K562 (cell line): ENCODE data around the gene GRSF1. TPM values are rescaled to one million over a fixed set of nuclear protein-coding genes. Genes with fewer than 3 reads are reported as not detected.
A peak's percentile ranks its signal among the peaks of the same experiment; 100 is the strongest.

ENCODE experiments used
- CTBP1 ChIP-seq: fragments of 450-650 bp; IDR thresholded peaks from 2 replicates; pipeline ENCODE4 v1.6.1; 2016; ENCODE audit warnings: borderline replicate concordance
- EGR1 ChIP-seq: fragments of 450-650 bp; conservative IDR thresholded peaks from 2 replicates; pipeline ENCODE4 v1.6.1; 2017; ENCODE audit warnings: mild to moderate bottlenecking
- ERF ChIP-seq: fragments of 450-650 bp; formaldehyde crosslinking; IDR thresholded peaks from 2 replicates; pipeline ENCODE4 v1.4.0; 2020; ENCODE audit warnings: mild to moderate bottlenecking, mixed read lengths
- KDM5B ChIP-seq: fragments of 200-600 bp; sonication (generic); IDR thresholded peaks from 2 replicates; pipeline ENCODE4 v1.6.1; 2012; ENCODE audit warnings: low read depth, mild to moderate bottlenecking, moderate library complexity, low read length, control low read depth, inconsistent platforms; ENCODE audit not compliant: insufficient replicate concordance
- MYBL2 ChIP-seq, 2 experiments: fragments of 450-650 bp in 1 of 2; sonication (generic) in 1 of 2; formaldehyde crosslinking in 1 of 2; IDR thresholded peaks; 2 replicates each; pipeline versions ENCODE4 v1.6.1 to v1.8.1; 2017 to 2022; ENCODE audit warnings: borderline replicate concordance in 1 of 2, inconsistent platforms in 1 of 2, low read depth in 1 of 2, mild to moderate bottlenecking in 1 of 2, missing genetic modification reagents in 1 of 2, moderate library complexity in 1 of 2
- NEUROD1 ChIP-seq: fragments of 150-350 bp; IDR thresholded peaks from 2 replicates; pipeline ENCODE4 v1.6.1; 2014; ENCODE audit warnings: borderline replicate concordance, low read length, low read depth; ENCODE audit not compliant: partially characterized antibody
- XRCC3 ChIP-seq: fragments of 450-650 bp; IDR thresholded peaks from 2 replicates; pipeline ENCODE4 v1.6.1; 2017; ENCODE audit warnings: mild to moderate bottlenecking, moderate library complexity
- ZBTB7A ChIP-seq: IDR thresholded peaks from 2 replicates; pipeline ENCODE4 v1.6.1; 2011; ENCODE audit warnings: low read depth, mild to moderate bottlenecking, low read length, moderate library complexity, borderline replicate concordance; ENCODE audit not compliant: control insufficient read depth
- ZC3H4 ChIP-seq: sonication (generic); formaldehyde crosslinking; IDR thresholded peaks from 2 replicates; pipeline ENCODE4 v1.9.0; 2021; ENCODE audit warnings: missing genetic modification reagents, borderline replicate concordance
- ZNF146 ChIP-seq: IDR thresholded peaks from one replicate; pipeline ENCODE4 v1.6.1; 2018; ENCODE audit warnings: missing compliant biosample characterization; ENCODE audit not compliant: unreplicated experiment
- ZNF318 ChIP-seq, 2 experiments: fragments of 450-650 bp; IDR thresholded peaks; 2 replicates each; pipeline ENCODE4 v1.6.1; 2016; ENCODE audit warnings: mild to moderate bottlenecking in 2 of 2, borderline replicate concordance in 1 of 2, low read depth in 1 of 2, moderate library complexity in 1 of 2
- ZNF445 ChIP-seq: fragments of 250-450 bp; sonication (Bioruptor Pico); IDR thresholded peaks from 2 replicates; pipeline ENCODE4 v1.4.0; 2020; ENCODE audit warnings: low read depth, mild to moderate bottlenecking, moderate library complexity
- polyA plus RNA-seq, 8 experiments: library from polyadenylated mRNA; depleted of rRNA in 4 of 8; stranded (reverse) in 5 of 8; unstranded in 3 of 8; fragments of >200 nt; fragmentation: Nextera tagmentation in 2 of 8; fragmentation: Illumina TruSeq in 1 of 8; extraction: Ambion mirVana in 2 of 8; extraction: Trizol in 1 of 8; gene quantifications; 2 replicates each; pipeline versions ENCODE4 v1.2.1 to v1.2.3, GENCODE V29; 2011 to 2014; ENCODE audit warnings: inconsistent platforms in 1 of 8, missing spikeins in 1 of 8
- total RNA-seq, 7 experiments: library from RNA; depleted of rRNA in 6 of 7; stranded (reverse); fragments of >200 nt in 6 of 7; fragmentation: Illumina TruSeq in 2 of 7; extraction: Trizol in 2 of 7; gene quantifications; 2 replicates each; pipeline versions ENCODE4 v1.2.1 to v1.2.3, GENCODE V29; 2011 to 2021; ENCODE audit warnings: low replicate concordance in 1 of 7
- TF ChIP-seq, protein P1 (sequence below): fragments of 450-650 bp; formaldehyde crosslinking; IDR thresholded peaks from 2 replicates; pipeline ENCODE4 v1.4.0; 2020; ENCODE audit warnings: mild to moderate bottlenecking, moderate library complexity

Gene GRSF1
- total and polyA plus RNA-seq, 9 of the 15 experiments (the other 6 are each of a cell fraction or from before 2014, with no cell fraction given), result 33.0 to 105 (median 76.0) TPM

DNA sequence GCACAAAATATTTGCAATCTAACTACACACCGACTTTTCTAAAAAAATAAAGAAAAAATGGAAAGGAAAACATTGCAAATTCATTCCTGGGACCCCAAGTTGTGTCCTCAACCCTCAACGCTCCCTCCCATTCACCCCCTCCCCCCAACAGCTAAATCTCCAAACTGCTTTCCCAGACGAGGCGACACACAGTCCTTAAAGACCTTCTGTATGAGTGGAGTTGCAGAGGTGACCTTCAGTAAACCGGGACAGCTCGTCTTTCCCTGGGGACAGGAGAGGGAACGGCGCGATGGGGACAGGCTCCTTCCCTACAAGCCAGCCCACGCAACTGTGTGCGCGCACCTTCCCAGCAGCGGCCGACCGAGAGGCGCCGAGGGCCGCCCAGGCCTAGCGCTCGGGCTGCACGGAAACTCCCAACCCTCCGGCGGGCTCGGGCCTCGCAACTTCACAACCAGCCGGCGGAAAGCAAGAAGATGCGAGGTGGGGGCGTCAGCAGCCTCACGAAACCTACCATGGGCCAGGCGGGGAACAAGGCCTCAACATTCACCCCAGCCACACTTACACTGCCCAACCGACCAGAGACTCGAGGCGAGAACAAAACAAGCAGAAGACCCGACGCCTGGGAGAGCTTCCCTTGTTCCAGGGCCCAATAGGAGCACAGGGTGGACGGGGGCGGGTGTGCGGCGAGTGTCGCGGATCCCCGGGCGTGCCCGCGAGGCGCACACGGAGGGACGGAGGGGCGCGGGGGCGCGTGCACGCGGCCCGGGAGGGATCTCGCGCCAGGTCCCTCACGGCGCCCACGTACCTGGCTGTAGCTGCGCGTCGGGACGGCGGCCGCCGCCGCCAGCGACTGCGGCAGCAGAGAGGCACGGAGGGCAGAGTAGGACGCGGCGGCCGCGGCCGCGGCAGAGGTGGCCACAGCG lies 763 bp downstream of the GRSF1 start (continued):
- TF ChIP-seq NEUROD1 (no peak), KDM5B (no peak), ZNF445 (CRISPR knock-in tag) (no peak), ZBTB7A (peak; percentile 78; the same call in 1 of the 2 replicates), ZNF318 (IDR thresholded peaks at IDR 0.05; ENCODE audit: borderline replicate concordance in 1 of 2, low read depth in 1 of 2) (no peak), CTBP1 (peak; percentile 55; the same call in 1 of the 2 replicates), EGR1 (peak; percentile 74), ZNF146 (no peak), ERF (CRISPR knock-in tag) (0 out of 2 replicates have a peak, but pooled peaks have one; percentile 44), ZC3H4 (CRISPR knock-in tag) (peak; percentile 86; the same call in 1 of the 2 replicates), XRCC3 (no peak), MYBL2 (IDR thresholded peaks at IDR 0.05; ENCODE audit: low read depth) (no peak), MYBL2 (CRISPR knock-in tag; IDR thresholded peaks at IDR 0.05; ENCODE audit: borderline replicate concordance) (no peak)
- TF ChIP-seq, protein P1, sequence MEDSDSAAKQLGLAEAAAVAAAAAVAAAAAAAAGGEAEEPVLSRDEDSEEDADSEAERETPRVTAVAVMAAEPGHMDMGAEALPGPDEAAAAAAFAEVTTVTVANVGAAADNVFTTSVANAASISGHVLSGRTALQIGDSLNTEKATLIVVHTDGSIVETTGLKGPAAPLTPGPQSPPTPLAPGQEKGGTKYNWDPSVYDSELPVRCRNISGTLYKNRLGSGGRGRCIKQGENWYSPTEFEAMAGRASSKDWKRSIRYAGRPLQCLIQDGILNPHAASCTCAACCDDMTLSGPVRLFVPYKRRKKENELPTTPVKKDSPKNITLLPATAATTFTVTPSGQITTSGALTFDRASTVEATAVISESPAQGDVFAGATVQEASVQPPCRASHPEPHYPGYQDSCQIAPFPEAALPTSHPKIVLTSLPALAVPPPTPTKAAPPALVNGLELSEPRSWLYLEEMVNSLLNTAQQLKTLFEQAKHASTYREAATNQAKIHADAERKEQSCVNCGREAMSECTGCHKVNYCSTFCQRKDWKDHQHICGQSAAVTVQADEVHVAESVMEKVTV (CRISPR knock-in tag), result no peak
